Right lobe of liver (tissue), 6 donors: Measurements from ENCODE around the gene SFTA2. TPM values are rescaled to one million over a fixed set of nuclear protein-coding genes. Genes with fewer than 3 reads are reported as not detected.

Experiments
- ATAC-seq, 4 donors: fragments of 200-7000 bp; cut with Tn5 transposase; one replicate each; pipeline ENCODE4 v1.9.1; 2020; ENCODE audit warnings: mild to moderate bottlenecking in 4 of 4, moderate library complexity in 4 of 4
- DNase-seq, 3 donors: peaks; one replicate each; pipeline ENCODE4 v3.0.0-alpha.2; 2020
- H3K27ac ChIP-seq, 3 donors: fragments of 200-600 bp; one replicate each; pipeline ENCODE4 v1.8.0; 2022
- H3K27me3 ChIP-seq, 2 donors: fragments of 200-600 bp; one replicate each; pipeline ENCODE4 v1.8.0; 2022
- H3K36me3 ChIP-seq, 4 donors: fragments of 200-600 bp; sonication (generic) in 1 of 4; one replicate each; pipeline versions ENCODE4 v1.5.1 to v1.8.0; 2017 to 2022; ENCODE audit warnings: control low read depth in 1 of 4
- H3K4me1 ChIP-seq, 4 donors: fragments of 200-600 bp; sonication (generic) in 1 of 4; one replicate each; pipeline versions ENCODE4 v1.5.1 to v1.8.0; 2017 to 2022; ENCODE audit warnings: control low read depth in 1 of 4
- H3K4me3 ChIP-seq, 3 donors: fragments of 200-600 bp; one replicate each; pipeline ENCODE4 v1.8.0; 2022
- H3K9me3 ChIP-seq, 4 donors: fragments of 200-600 bp; sonication (generic) in 1 of 4; one replicate each; pipeline versions ENCODE4 v1.5.1 to v1.8.0; 2017 to 2022; ENCODE audit warnings: control low read depth in 1 of 4
- POLR2A ChIP-seq: fragments of 450-650 bp; IDR thresholded peaks from one replicate; pipeline ENCODE4 v1.6.1; 2017; ENCODE audit warnings: antibody characterized with exemption, mild to moderate bottlenecking
- WGBS: methylation state at CpG from one replicate; pipeline ENCODE4 v1.1.6; 2018; ENCODE audit warnings: low coverage, low lambda C conversion rate; ENCODE audit not compliant: insufficient coverage; ENCODE audit errors: missing lambda C conversion rate; 5-methylcytosine and 5-hydroxymethylcytosine counted together
- intact Hi-C, 2 donors: fragments of 100-400 bp; cut with DNase I; formaldehyde crosslinking; loops; one replicate each; pipeline versions ENCODE4 v1.11.2 to v1.14.1; 2022
- total RNA-seq, 6 experiments: library from RNA; depleted of rRNA in 2 of 6; stranded (reverse); fragments of >200 nt in 2 of 6; fragmentation: NEBNext Ultra II Directional in 3 of 6; extraction: Animal tissue kit (Norgen Biotek cat#: 25700) in 3 of 6; gene quantifications; one replicate each; pipeline versions ENCODE4 v1.1.0 to v1.2.4, GENCODE V29; 2016 to 2023
- TF ChIP-seq, protein P1 (sequence below), 4 donors: fragments of 200-600 bp in 3 of 4; fragments of 450-650 bp in 1 of 4; IDR thresholded peaks; one replicate each; pipeline versions ENCODE4 v1.5.1 to v1.8.0; 2016 to 2022; ENCODE audit warnings: antibody characterized with exemption in 4 of 4, mild to moderate bottlenecking in 2 of 4
- donor health status: DM: no; HTN: yes; CAD: no.
- donor health status: DM: no; HTN: no; CAD: no.
- donor health status: DM: no; HTN: no; CAD: no.
- donor health status: DM: no; HTN: yes; CAD: no.
- donor health status: DM: no; HTN: yes; CAD: no.

SFTA2 gene
- total RNA-seq, 6 experiments from 2014 or later = not detected

DNA sequence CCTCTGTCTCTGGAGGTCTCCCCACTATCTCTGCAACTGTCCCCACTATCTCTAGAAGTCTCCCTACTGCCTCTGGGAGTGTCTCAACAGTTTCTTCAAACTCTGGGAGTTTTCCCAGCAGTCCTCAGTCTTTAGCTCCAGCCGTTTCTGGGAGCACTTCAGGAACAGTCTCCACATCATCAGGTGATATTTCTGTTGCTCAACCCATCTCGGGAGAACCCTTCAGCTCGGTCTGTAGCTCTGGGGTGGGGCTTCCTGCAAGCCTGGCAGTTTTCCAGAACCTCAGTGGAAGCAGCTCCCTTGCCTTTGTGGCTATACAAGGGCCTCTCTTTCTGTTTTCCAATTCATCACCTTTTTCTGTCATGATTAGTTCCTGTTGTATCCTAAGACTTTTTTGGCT, 3.0 kb upstream of the SFTA2 start:
- no peak overlapping the region for H3K4me3 ChIP-seq
- H3K27me3 ChIP-seq = no peaks in the 10 kb centered on the region
- H3K27ac ChIP-seq = no peak overlapping the region
- DNase-seq (no peak), ATAC-seq (no peak)
- 12% methylated on average over 3 of the region's 3 CpGs for whole genome bisulfite sequencing
- no peaks in the 10 kb centered on the region for H3K36me3 ChIP-seq
- TF ChIP-seq, protein P1, sequence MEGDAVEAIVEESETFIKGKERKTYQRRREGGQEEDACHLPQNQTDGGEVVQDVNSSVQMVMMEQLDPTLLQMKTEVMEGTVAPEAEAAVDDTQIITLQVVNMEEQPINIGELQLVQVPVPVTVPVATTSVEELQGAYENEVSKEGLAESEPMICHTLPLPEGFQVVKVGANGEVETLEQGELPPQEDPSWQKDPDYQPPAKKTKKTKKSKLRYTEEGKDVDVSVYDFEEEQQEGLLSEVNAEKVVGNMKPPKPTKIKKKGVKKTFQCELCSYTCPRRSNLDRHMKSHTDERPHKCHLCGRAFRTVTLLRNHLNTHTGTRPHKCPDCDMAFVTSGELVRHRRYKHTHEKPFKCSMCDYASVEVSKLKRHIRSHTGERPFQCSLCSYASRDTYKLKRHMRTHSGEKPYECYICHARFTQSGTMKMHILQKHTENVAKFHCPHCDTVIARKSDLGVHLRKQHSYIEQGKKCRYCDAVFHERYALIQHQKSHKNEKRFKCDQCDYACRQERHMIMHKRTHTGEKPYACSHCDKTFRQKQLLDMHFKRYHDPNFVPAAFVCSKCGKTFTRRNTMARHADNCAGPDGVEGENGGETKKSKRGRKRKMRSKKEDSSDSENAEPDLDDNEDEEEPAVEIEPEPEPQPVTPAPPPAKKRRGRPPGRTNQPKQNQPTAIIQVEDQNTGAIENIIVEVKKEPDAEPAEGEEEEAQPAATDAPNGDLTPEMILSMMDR (IDR thresholded peaks at IDR 0.05) = no peak
- no peak for TF ChIP-seq POLR2A
- no peaks in the 10 kb centered on the region for H3K9me3 ChIP-seq
- intact Hi-C loops = loop anchor here in 1 of 2 donors (10.0 kb wide), 1 partner anchor 110 kb away; no protein-coding TSS in a partner anchor
- no peaks in the 10 kb centered on the region for H3K4me1 ChIP-seq

DNA sequence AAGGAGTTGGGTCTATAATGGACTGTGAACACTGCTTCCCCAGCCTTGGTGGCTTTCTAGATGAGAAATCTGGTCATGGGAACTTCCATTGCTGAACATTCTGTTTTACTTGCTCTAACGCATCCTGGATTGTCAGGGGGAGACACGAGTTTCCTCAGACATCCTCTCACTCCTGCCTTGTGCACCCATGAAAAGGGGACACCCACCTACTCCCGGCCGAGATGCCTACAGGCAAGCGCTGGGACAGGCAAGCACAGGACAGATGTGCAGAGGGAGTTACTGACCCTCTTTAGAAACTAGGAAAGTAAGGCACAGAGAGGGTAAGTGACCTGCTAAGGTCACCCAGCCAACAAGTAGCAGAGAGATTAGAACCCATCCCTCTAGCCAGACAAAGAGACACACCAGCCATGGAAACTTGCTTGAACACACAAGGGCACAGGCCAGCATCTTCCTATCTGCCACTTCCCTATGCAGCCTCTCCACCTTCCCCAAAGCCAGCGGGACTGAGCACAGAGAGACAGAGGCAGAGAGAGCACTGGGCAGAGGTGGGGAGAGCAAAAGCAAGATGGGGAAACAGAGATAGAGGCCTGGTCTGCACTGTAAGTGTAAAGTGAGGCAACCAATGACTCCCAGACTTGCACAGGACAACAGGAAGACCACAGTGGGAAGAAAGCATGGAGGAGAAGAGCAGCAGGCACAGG, 845 bp upstream of the SFTA2 start:
- no peak for DNase-seq
- Histone ChIP-seq H3K27ac (no peak overlapping the region), H3K4me3 (no peak overlapping the region), H3K36me3 (no peaks in the 10 kb centered on the region), H3K9me3 (no peaks in the 10 kb centered on the region), H3K27me3 (no peaks in the 10 kb centered on the region), H3K4me1 (no peaks in the 10 kb centered on the region)
- no peak for ATAC-seq
- intact Hi-C loops = loop anchor here in 1 of 2 donors (10.0 kb wide), 1 partner anchor 112 kb away; no protein-coding TSS in a partner anchor
- WGBS = 53% methylated on average over 3 of the region's 6 CpGs
- TF ChIP-seq, protein P1 (IDR thresholded peaks at IDR 0.05) = no peak
- no peak for TF ChIP-seq POLR2A

DNA sequence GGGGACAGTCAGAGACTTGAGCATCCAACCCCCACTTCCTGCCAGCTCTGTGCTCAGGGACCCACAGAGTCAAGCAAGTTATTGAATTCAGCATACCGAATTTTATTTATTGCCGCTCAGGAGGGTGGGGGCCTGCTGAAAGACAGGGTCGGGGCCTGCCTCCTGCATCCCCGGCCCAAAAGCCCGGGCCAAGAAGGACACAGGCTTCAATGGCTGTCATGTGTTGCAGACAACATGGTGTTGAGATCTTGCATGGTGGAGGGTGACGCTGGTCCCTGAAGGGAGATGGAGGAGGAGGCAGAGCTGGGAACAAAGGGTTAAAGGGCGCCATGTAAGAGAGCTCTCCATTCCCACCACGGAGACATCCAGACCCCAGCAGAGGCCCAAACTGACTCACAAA, 698 bp downstream of the SFTA2 start:
- Histone ChIP-seq H3K27me3 (no peaks in the 10 kb centered on the region), H3K36me3 (peaks cover 0 to 8% (median under 1%) of the 10 kb centered on the region in 4 donors), H3K4me1 (no peaks in the 10 kb centered on the region), H3K4me3 (no peak overlapping the region), H3K27ac (no peak overlapping the region), H3K9me3 (no peaks in the 10 kb centered on the region)
- WGBS = 58% methylated on average over 7 of the region's 8 CpGs
- ATAC-seq (no peak), DNase-seq (no peak)
- intact Hi-C loops = loop anchor here in 1 of 2 donors (10.0 kb wide), 1 partner anchor 114 kb away; no protein-coding TSS in a partner anchor
- TF ChIP-seq, protein P1 (IDR thresholded peaks at IDR 0.05) = no peak
- TF ChIP-seq POLR2A = no peak

DNA sequence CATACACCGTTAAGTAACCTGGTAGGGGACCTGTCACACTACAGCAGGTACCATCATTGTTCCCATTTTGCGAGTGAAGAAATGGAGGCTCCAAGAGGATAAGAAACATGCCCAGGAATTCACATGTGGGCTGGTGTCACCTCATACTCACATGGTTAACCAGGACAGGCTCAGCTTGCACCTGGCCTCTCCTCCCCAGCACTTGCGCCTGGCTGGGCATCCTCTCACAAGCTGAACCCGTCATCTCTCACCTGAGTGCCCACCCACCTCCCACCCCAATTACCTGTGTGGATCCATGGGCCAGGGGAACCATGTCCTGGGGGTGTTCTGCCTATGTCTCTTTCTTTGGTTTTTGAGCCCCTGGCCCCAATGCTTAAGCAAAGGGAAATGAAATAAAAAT, 1.5 kb downstream of the SFTA2 start:
- H3K4me3 ChIP-seq = no peak overlapping the region
- ATAC-seq (no peak), DNase-seq (no peak)
- TF ChIP-seq, protein P1 (IDR thresholded peaks at IDR 0.05) = no peak
- TF ChIP-seq POLR2A = no peak
- H3K27ac ChIP-seq = no peak overlapping the region
- 83% methylated on average over 2 of the region's 4 CpGs for WGBS
- H3K36me3 ChIP-seq = peaks cover 0 to 16% (median 2%) of the 10 kb centered on the region in 4 donors
- H3K4me1 ChIP-seq = no peaks in the 10 kb centered on the region
- H3K9me3 ChIP-seq = no peaks in the 10 kb centered on the region
- H3K27me3 ChIP-seq = no peaks in the 10 kb centered on the region
- intact Hi-C loops = loop anchor here in 1 of 2 donors (10.0 kb wide), 1 partner anchor 114 kb away; no protein-coding TSS in a partner anchor
